ELR (cell line): Measurements from ENCODE around the gene RTL5.

ENCODE experiments used
- DNase-seq: peaks from one replicate; pipeline ENCODE4 v3.0.0-alpha.2; 2015; ENCODE audit warnings: low read depth

Gene RTL5

DNA sequence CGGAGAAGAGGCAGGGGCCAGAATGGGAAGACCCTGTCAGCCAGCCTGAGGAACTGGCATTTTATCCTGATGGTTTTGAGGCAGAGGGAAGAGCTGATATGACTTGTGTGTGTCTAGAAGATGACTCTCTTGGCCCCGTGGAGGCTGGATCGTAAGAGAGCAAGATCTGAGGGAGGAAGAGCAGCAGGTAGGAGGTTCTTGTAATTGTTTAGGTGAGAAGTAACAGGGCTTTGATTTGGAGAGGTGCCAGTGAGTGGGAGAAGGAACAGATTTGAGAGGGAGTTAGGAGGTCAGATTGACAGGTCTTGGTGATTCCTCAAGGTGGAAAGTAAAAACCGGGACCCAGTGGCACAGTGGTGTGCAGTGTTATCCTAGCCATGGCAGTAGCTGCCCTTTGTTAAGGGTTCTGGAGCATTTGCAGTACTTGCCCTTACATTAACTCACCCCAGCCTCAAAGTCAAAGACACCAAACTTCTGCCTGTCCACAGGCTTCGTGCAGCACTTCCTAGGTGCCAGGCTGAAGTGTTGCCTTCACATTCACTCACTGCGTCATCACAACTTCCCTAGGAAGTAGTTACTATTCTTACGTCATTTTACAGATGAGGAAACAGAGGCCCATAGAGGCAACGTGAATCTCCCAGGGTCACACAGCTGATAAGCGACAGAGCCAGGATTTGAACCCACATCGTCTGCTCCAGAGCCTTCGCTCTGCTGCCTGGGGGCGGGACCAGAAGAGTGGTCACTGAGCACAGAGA is 23.7 kb downstream of the RTL5 start:
- no peak for DNase-seq

DNA sequence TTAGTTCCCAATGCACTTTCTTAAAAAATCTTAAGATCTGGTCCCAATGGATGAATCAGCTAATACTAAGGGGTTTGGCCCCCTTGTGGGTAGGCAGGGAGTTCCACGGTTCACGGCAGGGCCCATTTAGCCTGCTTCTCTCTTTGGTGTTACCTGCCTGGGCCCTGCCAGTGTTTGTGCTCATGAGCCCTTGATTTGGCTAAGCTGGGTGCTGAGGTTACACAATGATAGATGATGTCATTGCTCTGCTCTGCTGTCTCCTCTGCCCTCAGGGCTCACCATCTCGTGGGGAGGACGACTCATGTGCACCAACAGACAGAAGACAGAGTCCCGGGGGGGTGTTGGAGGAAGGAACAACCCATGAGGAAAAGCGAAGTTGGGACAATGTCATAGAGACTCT is 24.4 kb downstream of the RTL5 start:
- peak; percentile 69 for DNase-seq

- DNase-seq: no peak
Observed at GRCh38 chrX:72105436-72105835, 26.3 kb downstream of the RTL5 start.

DNA sequence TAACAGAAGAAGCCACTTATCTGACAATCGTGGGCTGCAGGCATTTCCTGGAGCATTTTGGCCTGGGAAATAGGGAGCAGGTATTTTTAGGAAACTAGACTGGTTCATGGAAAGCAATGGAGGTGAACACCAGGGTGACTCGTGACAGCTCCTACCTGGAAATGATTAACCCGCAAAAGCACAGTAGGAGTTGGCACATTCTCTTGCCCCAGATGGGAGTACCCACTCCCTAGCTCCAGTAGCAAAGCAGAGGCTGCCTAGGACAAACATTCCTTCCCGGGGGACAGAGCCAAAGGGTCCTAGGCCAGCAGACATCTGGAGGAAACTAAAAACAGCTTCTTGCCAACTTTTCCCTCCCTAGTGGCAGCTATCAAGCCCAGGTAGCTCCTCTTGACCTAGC is 29.0 kb downstream of the RTL5 start:
- DNase-seq: no peak

DNA sequence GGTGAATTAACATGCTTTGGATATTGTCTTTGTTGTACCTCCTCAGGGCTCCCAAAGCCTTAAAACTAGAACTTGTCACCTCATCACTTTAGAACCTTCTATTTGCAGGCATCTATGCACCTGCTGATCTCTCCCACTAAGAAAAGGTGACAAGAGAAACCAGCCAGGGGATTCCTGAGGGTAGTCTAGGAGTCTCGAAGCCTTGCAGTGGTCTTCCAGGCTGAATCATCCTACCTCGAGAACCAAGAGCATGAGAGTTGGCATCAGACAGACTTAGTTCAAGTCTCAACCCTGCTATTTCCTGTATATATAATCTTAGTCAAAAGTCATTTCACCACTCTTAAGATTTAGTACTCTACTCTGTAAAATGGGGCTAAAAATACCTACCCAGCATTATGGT is 29.6 kb downstream of the RTL5 start:
- DNase-seq: no peak

- no peak for DNase-seq
Observed at GRCh38 chrX:72101597-72102037, 30.1 kb downstream of the RTL5 start.

GRCh38 chrX:72100824-72101351 is 30.8 kb downstream of the RTL5 start:
- no peak for DNase-seq

DNA sequence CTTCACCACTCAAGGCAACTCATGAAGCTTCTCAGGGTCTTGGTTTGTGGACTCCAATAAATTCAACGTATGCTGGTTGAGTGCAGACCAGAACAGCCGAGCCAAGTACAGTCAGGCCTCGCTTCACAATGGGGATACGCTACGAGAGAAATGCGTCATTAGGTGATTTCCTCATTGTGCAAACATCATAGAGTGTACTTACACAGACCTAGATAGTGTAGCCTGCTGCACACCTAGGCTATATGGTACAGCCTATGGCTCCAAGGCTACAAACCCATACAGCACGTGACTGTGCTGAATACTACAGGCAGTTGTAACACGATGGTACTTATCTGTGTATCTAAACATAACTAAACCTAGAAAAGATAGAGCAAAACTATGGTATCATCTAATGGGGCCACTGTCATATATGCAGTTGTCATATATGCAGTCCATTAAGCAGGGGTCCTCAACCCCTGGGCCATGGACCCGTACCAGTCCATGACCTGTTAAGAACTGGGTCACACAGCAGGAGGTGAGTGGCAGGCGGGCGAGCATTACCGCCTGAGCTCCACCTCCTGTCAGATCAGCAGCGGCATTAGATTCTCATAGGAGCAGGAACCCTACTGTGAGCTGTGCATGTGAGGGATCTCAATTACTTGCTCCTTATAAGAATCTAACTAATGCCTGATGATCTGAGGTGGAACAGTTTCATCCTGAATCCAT is 31.5 kb downstream of the RTL5 start:
- no peak for DNase-seq

DNA sequence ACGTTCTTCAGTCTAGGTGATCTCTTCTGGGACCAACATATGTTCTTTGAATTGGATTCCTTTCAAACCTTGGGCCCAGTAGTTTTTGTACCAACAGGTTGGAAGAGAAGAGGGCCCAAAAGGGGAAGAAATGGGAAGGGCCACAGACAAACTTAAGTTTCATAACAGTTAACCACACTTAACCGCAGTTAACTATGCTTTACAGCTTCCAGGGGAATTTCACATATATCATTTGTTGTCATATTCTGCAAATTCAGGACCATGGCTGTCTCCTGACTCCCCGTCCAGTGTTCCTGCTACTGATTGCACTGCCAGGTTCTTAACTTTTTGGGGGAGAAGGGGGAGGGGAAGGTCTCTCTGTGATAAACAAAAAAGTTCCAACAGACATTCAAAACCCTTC is 34.6 kb downstream of the RTL5 start:
- DNase-seq: no peak

- no peak for DNase-seq
Observed at GRCh38 chrX:72095370-72095769, 36.3 kb downstream of the RTL5 start.

DNA sequence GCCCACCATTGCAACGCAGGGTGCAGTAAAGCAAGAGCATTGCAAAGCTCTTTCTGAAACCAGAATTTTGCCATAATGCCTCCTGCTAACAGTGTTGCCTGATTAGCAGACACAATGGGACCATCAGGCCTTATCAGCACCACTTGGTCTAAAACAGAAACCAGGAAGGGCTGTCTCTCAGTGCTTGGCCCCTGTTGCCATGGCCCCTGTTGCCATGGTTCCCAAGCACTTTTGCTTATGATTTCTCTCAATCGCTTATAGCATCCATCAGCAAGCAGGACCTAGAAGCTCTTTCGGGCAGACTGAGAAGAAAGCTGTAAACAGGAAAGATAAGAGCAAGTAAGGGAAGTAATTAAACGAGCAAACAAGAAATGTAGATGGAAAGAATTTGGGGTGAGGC is 36.8 kb downstream of the RTL5 start:
- no peak for DNase-seq

DNA sequence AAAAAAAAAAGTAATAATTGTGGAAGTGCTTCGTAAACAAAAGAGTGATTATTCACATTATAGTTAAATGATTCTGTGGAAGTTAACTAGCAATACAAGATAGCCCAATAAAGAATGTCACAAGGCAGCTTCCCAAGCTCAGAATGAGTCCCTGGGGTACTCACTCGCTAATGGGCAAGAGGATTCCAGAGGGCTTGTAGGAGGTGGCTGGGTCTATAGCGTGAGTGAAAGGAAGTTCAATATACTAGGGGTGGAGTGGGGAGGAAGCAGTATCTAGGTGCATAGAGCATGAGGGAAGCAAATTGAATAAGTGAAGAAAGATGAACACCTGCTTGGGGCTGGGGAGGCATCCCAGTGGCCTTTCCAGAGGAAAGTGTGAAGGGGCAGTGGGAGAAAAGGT is 42.5 kb downstream of the RTL5 start:
- DNase-seq: no peak

- no peak for DNase-seq
Observed at GRCh38 chrX:72088761-72089160, 43.0 kb downstream of the RTL5 start.

DNA sequence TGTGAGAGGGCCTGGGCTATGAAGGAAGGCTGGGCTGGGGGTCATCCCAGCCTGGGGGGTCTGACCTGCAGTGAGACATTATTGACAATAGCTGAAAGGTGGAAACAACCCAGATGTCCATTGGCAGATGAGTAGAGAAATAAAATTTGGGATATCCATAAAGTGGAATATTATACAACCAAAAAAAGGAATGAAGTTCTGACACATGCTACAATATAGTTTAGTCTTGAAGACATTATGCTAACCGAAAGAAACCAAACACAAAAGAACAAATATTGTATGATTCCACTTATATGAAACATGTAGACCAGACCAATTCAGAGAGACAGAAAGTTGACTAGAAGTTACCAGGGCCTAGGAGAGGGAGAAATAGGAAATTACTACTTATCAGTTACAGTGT is 44.7 kb downstream of the RTL5 start:
- DNase-seq: no peak

DNA sequence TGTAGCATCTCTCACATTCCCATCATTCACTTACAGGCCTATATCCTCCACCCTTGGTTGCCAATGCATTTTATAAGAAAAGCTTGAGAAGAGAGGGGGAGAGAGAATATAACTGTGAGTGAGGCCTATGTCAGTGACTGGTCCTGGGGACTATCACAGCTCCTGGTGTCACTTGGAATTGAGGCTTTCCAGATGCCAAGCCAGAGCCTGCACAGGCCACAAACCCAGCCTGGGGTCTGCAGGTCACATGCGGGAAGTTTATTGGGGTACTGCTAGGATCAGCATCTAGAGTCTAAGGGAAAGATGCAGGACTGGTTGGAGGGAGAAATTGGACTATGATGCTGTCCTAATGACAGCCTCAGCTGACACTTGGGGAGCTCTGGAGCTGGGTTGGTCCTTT is 47.6 kb downstream of the RTL5 start:
- no peak for DNase-seq

GRCh38 chrX:72083291-72083690 is 48.4 kb downstream of the RTL5 start:
- DNase-seq: no peak

- DNase-seq: no peak
Observed at GRCh38 chrX:72081605-72082320, 50.0 kb downstream of the RTL5 start.

DNA sequence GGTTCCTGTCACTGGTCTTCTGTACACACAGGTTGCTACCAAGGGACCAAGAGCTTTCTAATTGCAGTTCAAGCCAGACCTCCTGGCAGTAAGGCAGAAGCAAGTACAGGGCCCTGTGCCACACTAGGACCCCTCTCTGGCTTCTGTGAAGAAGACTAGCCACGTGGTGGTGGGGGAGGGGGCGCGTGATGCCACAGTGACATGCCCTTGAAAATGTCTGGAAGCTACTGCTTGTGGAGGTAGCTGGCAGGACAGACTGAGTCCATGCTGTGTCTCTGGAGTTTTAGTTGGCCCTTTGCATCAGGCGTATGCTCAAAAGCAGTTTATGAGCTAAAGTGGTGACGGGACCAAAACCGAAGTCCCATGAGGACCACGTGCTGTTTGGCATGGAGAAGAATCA is 50.9 kb downstream of the RTL5 start:
- DNase-seq: no peak

DNA sequence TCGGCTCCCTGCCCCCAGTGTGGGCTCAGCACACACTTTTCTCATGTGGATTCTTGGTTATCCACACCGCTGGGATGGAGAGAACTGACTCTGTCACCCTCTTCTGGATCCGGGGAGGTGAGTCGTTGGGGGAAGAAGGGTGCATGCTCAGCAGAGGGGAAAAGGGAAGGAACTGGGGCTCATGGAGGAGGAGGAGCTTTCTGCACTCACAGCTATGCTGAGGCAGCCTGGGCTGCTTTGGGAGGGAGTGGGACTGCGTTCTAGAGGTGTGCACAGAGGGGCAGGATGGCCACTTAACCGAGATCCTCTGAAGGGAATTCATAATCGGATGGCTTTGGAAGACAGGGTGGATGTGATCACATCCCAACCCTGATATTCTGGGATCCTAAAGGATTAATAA is 51.6 kb downstream of the RTL5 start:
- no peak for DNase-seq

- no peak for DNase-seq
Observed at GRCh38 chrX:72079607-72080006, 52.1 kb downstream of the RTL5 start.

GRCh38 chrX:72078411-72078810 is 53.3 kb downstream of the RTL5 start:
- no peak for DNase-seq
